22Rv1 (cell line): ENCODE measurements around the gene PTPRB.
"Not testable (repeated sequence)": the region's sequence is repeated elsewhere in the genome, so short reads cannot be mapped to it uniquely, and the experiment has no call there.

Experiments used
- H3K27ac ChIP-seq: fragments of 450-650 bp; 2 replicates; pipeline ENCODE4 v1.5.1; 2017
- CTCF ChIP-seq: fragments of 450-650 bp; IDR thresholded peaks from 2 replicates; pipeline ENCODE4 v1.5.1; 2017; ENCODE audit warnings: mild to moderate bottlenecking
- ZFX ChIP-seq: fragments of 450-650 bp; IDR thresholded peaks from 2 replicates; pipeline ENCODE4 v1.6.1; 2017; ENCODE audit warnings: antibody characterized with exemption, borderline replicate concordance

Gene PTPRB

GRCh38 chr12:70513426-70513825 is 123.8 kb downstream of the PTPRB start:
- TF ChIP-seq ZFX (no peak), CTCF (no peak)
- H3K27ac ChIP-seq, result no peak overlapping the region

DNA sequence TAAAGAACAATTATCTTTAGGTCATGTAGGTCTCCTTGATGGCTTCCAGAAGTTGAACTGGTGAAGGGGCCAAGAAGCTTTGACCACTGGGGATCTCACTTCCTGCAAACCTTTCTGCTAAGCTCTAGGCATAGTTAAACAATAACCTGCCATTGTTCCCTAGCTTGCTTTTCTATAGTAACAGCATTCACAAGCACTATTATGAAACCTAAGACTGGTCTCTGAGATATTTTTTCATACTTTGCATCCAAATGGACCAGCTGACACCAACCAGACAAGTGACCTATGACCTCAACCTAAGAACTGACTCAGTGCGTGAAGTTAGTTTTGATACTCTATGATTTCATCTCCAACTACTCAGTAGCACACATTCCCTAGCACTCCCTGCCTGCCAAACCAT is 129.1 kb downstream of the PTPRB start:
- TF ChIP-seq CTCF (no peak), ZFX (no peak)
- H3K27ac ChIP-seq, result no peak overlapping the region

GRCh38 chr12:70507442-70507841 is 129.8 kb downstream of the PTPRB start:
- TF ChIP-seq CTCF (no peak), ZFX (no peak)
- no peak overlapping the region for H3K27ac ChIP-seq

DNA sequence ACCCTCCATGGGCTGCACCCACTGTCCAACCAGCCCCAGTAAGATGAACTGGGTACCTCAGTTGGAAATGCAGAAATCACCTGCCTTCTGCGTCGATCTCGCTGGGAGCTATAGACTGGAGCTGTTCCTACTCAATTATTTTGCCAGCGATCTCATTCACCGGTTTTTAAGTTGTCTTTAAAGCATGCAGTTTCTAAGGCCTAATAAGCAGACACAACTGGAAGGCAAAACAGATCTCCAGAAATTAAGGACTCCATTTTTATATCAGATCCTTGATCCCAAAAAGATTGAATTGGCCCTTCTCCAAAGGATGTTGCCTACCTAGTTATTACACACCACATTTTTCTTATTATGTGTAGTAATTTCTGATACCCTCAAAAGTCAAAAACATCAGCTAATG is 139.7 kb downstream of the PTPRB start:
- TF ChIP-seq CTCF (no peak), ZFX (no peak)

DNA sequence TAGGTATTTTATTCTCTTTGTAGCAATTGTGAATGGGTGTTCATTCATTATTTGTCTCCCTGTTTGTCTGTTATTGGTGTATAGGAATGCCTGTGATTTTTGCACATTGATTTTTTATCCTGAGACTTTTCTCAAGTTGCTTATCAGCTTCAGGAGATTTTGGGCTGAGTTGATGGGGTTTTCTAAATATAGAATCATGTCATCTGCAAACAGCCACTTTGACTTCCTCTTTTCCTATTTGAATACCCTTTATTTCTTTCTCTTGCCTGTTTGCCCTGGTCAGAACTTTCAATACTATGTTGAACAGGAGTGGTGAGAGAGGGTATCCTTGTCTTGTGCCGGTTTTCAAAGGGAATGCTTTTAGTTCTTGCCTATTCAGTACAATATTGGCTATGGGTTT is 144.3 kb downstream of the PTPRB start:
- not testable (repeated sequence) for H3K27ac ChIP-seq

More for the DNA sequence above, 139.7 kb downstream of the PTPRB start:
- no peak overlapping the region for H3K27ac ChIP-seq

- H3K27ac ChIP-seq, result not testable (repeated sequence)
Observed at GRCh38 chr12:70490928-70491327, 146.3 kb downstream of the PTPRB start.

GRCh38 chr12:70487440-70487839 is 149.8 kb downstream of the PTPRB start:
- H3K27ac ChIP-seq, result no peak overlapping the region

GRCh38 chr12:70486588-70486987 is 150.6 kb downstream of the PTPRB start:
- TF ChIP-seq ZFX, result no peak
- no peak for TF ChIP-seq CTCF
- no peak overlapping the region for H3K27ac ChIP-seq

More at GRCh38 chr12:70487440-70487839, 149.8 kb downstream of the PTPRB start:
- TF ChIP-seq ZFX, result no peak
- no peak for TF ChIP-seq CTCF

GRCh38 chr12:70485704-70486103 is 151.5 kb downstream of the PTPRB start:
- TF ChIP-seq CTCF (no peak), ZFX (no peak)
- no peak overlapping the region for H3K27ac ChIP-seq
